CD4-positive, alpha-beta T cell (primary cell): ENCODE measurements around the gene SLC7A5. TPM values are rescaled to one million over a fixed set of nuclear protein-coding genes. Genes with fewer than 3 reads are reported as not detected.

ENCODE experiments used
- ATAC-seq: fragments of 200-7000 bp; cut with Tn5 transposase; one replicate; pipeline ENCODE4 v1.10.0; 2022; ENCODE audit warnings: mild to moderate bottlenecking; ENCODE audit not compliant: poor library complexity
- CTCF ChIA-PET: fragments of 350-600 bp; sonication (Branson Sonifier 250); formaldehyde crosslinking; loops from one replicate; lab custom pipeline; 2021; ENCODE audit warnings: antibody characterized with exemption, inconsistent platforms; lab: Charles Lee
- POLR2A ChIA-PET: fragments of 350-600 bp; sonication (Branson Sonifier 250); formaldehyde crosslinking; loops from one replicate; lab custom pipeline; 2021; ENCODE audit warnings: antibody characterized with exemption, inconsistent platforms; lab: Charles Lee
- DNase-seq, 14 experiments: peaks; one replicate each; pipeline ENCODE4 v3.0.0-alpha.2; 2013 to 2020; ENCODE audit warnings: mixed read lengths in 2 of 14
- H3K27ac ChIP-seq, 2 donors: one replicate each; pipeline versions ENCODE4 v1.5.1 to v1.7.0; 2013; ENCODE audit warnings: low read length in 2 of 2, low read depth in 1 of 2, mild to moderate bottlenecking in 1 of 2
- H3K27me3 ChIP-seq, 2 experiments: 1 replicate in 1 of 2; 2 replicates in 1 of 2; pipeline versions ENCODE4 v1.6.1 to v1.7.0; 2013; ENCODE audit warnings: low read length in 2 of 2, control low read depth in 1 of 2, mild to moderate bottlenecking in 1 of 2, moderate library complexity in 1 of 2; ENCODE audit not compliant: insufficient read depth in 2 of 2, control insufficient read depth in 1 of 2
- H3K36me3 ChIP-seq: one replicate; pipeline ENCODE4 v1.6.1; 2013; ENCODE audit warnings: low read length, control low read depth; ENCODE audit not compliant: insufficient read depth
- H3K4me1 ChIP-seq: one replicate; pipeline ENCODE4 v1.6.1; 2013; ENCODE audit warnings: low read length, control low read depth; ENCODE audit not compliant: insufficient read depth
- H3K4me3 ChIP-seq: one replicate; pipeline ENCODE4 v1.5.1; 2013; ENCODE audit warnings: mild to moderate bottlenecking, low read length, moderate library complexity
- H3K9me3 ChIP-seq, 2 experiments: 1 replicate in 1 of 2; 2 replicates in 1 of 2; pipeline versions ENCODE4 v1.6.1 to v1.7.0; 2013; ENCODE audit warnings: low read length in 2 of 2, mild to moderate bottlenecking in 2 of 2, control low read depth in 1 of 2, moderate library complexity in 1 of 2; ENCODE audit not compliant: control insufficient read depth in 1 of 2, insufficient read depth in 1 of 2
- H3K27ac Mint-ChIP-seq: one replicate; pipeline ENCODE4 v1.8.0; 2020; ENCODE audit warnings: mixed read lengths
- H3K27me3 Mint-ChIP-seq: one replicate; pipeline ENCODE4 v1.8.0; 2021; ENCODE audit warnings: mixed read lengths
- H3K36me3 Mint-ChIP-seq: one replicate; pipeline ENCODE4 v1.8.0; 2021; ENCODE audit warnings: low read depth, mixed read lengths
- H3K4me1 Mint-ChIP-seq: one replicate; pipeline ENCODE4 v1.8.0; 2021; ENCODE audit warnings: low read depth, mixed read lengths
- H3K4me3 Mint-ChIP-seq: one replicate; pipeline ENCODE4 v1.8.0; 2020; ENCODE audit warnings: mild to moderate bottlenecking, mixed read lengths
- H3K9me3 Mint-ChIP-seq: one replicate; pipeline ENCODE4 v1.8.0; 2020; ENCODE audit warnings: mixed read lengths
- CTCF ChIP-seq: fragments of 200-600 bp; IDR thresholded peaks from one replicate; pipeline ENCODE4 v1.8.0; 2022; ENCODE audit warnings: antibody characterized with exemption, mild to moderate bottlenecking
- intact Hi-C, 2 experiments: fragments of 100-400 bp; cut with DNase I in 1 of 2; cut with micrococcal nuclease in 1 of 2; formaldehyde crosslinking; loops; one replicate each; pipeline versions ENCODE4 v1.15.1 to v1.9.0; 2023 to 2025; cut with DNase I, micrococcal nuclease
- total RNA-seq, 174 experiments: library from RNA in 2 of 174; stranded (reverse) in 2 of 174; gene quantifications; one replicate each; pipeline ENCODE4 v1.2.3 and lab custom pipeline; 2021 to 2026

The SLC7A5 gene
- total RNA-seq, 2 experiments from 2014 or later: 80.3 to 85.3 TPM

- Histone ChIP-seq H3K27me3 (no peaks in the 10 kb centered on the region), H3K4me3 (no peak overlapping the region), H3K27ac (no peak overlapping the region), H3K36me3 (peaks cover 29% of the 10 kb centered on the region), H3K4me1 (no peaks in the 10 kb centered on the region), H3K9me3 (no peaks in the 10 kb centered on the region)
- H3K4me3 Mint-ChIP-seq: no peak overlapping the region
- DNase-seq: no peak
- H3K4me1 Mint-ChIP-seq: no peaks in the 10 kb centered on the region
- no peaks in the 10 kb centered on the region for H3K9me3 Mint-ChIP-seq
- no peak for TF ChIP-seq CTCF
- H3K27ac Mint-ChIP-seq: no peak overlapping the region
- no peak for ATAC-seq
- ChIA-PET POLR2A (no interaction called here), CTCF (interaction anchor here (0.7 to 1.2 kb wide), 2 partner anchors 18 to 40 kb away, joined by 3 to 4 read pairs; no protein-coding TSS in a partner anchor)
- intact Hi-C loops: no loop called here
- H3K36me3 Mint-ChIP-seq: peaks cover 36% of the 10 kb centered on the region
- no peaks in the 10 kb centered on the region for H3K27me3 Mint-ChIP-seq
These were observed 37.7 kb downstream of the SLC7A5 start for GRCh38 chr16:87831421-87832136.

GRCh38 chr16:87830673-87831420 is 38.5 kb downstream of the SLC7A5 start:
- no peaks in the 10 kb centered on the region for H3K27me3 Mint-ChIP-seq
- H3K9me3 ChIP-seq: no peaks in the 10 kb centered on the region
- no peaks in the 10 kb centered on the region for H3K4me1 Mint-ChIP-seq
- no peaks in the 10 kb centered on the region for H3K27me3 ChIP-seq
- no peak for DNase-seq
- TF ChIP-seq CTCF: no peak
- peaks cover 30% of the 10 kb centered on the region for H3K36me3 Mint-ChIP-seq
- ChIA-PET CTCF (interaction anchor here (1.2 kb wide), 1 partner anchor 41 kb away, joined by 3 read pairs; no protein-coding TSS in a partner anchor), POLR2A (no interaction called here)
- no peak overlapping the region for H3K4me3 Mint-ChIP-seq
- H3K27ac ChIP-seq: no peak overlapping the region
- H3K36me3 ChIP-seq: peaks cover 24% of the 10 kb centered on the region
- H3K4me3 ChIP-seq: no peak overlapping the region
- no peaks in the 10 kb centered on the region for H3K9me3 Mint-ChIP-seq
- no peak overlapping the region for H3K27ac Mint-ChIP-seq
- no peak for ATAC-seq
- intact Hi-C loops: no loop called here
- H3K4me1 ChIP-seq: no peaks in the 10 kb centered on the region

GRCh38 chr16:87829988-87830672 is 39.2 kb downstream of the SLC7A5 start:
- Mint-ChIP-seq H3K9me3 (no peaks in the 10 kb centered on the region), H3K27me3 (no peaks in the 10 kb centered on the region), H3K4me3 (no peak overlapping the region), H3K36me3 (peaks cover 30% of the 10 kb centered on the region), H3K4me1 (no peaks in the 10 kb centered on the region), H3K27ac (no peak overlapping the region)
- peaks cover 22% of the 10 kb centered on the region for H3K36me3 ChIP-seq
- H3K9me3 ChIP-seq: no peaks in the 10 kb centered on the region
- no peak for TF ChIP-seq CTCF
- intact Hi-C loops: no loop called here
- no peaks in the 10 kb centered on the region for H3K4me1 ChIP-seq
- CTCF ChIA-PET: interaction anchor here (1.7 kb wide), 1 partner anchor 51 kb away, joined by 5 read pairs; no protein-coding TSS in a partner anchor
- ATAC-seq (no peak), DNase-seq (no peak)
- no peaks in the 10 kb centered on the region for H3K27me3 ChIP-seq
- POLR2A ChIA-PET: no interaction called here
- H3K27ac ChIP-seq: no peak overlapping the region
- H3K4me3 ChIP-seq: no peak overlapping the region
